ENCODE data around the gene EIF2D.
A peak's percentile ranks its signal among the peaks of the same experiment; 100 is the strongest.
"Not testable (repeated sequence)": the region's sequence is repeated elsewhere in the genome, so short reads cannot be mapped to it uniquely, and the experiment has no call there.

EIF2D gene

DNA sequence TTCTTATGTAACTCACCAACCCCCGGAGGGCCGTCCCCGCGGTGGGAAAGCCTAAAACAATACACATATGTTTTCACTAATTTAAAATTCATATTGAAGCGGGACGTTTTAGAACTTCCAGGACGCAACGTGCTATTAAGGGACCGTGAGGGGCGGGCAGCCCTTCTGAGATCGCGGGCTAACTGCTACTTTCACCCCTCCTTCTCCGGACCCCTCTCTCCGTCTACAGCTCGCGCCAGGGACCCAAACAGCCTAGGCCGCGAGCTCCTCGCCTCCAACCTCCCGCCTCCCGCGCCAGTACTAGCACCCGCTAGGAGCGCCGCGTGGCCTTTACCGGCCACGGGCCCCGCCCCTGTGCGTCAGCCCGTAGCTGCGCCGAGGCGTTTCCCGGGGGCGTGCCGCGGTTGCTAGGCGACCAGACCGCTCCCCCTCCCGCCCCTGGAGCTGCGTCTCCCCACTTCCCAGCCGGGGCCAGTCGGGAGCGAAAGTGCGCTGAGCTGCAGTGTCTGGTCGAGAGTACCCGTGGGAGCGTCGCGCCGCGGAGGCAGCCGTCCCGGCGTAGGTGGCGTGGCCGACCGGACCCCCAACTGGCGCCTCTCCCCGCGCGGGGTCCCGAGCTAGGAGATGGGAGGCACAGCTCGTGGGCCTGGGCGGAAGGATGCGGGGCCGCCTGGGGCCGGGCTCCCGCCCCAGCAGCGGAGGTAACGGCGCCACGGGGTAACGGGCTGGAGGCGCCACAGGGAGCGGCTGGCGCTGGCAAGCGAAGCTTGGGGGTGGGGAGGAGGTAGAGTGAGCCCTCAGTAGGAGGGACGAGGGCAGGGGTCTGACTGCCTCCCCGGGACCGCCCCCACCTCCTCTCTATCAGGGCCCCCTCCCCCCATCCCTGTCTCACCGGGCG is 23.1 kb upstream of the EIF2D start, which contains the start of gene DYRK3:
Gene DYRK3 (plus strand): TSS at position 457 of the 898 bp plus-strand sequence. CDS start 168 bp downstream, at position 625.
- DNase-seq (ENCODE audit: low spot score) (peak; percentile 88), FAIRE-seq (peak; percentile 21)

DNA sequence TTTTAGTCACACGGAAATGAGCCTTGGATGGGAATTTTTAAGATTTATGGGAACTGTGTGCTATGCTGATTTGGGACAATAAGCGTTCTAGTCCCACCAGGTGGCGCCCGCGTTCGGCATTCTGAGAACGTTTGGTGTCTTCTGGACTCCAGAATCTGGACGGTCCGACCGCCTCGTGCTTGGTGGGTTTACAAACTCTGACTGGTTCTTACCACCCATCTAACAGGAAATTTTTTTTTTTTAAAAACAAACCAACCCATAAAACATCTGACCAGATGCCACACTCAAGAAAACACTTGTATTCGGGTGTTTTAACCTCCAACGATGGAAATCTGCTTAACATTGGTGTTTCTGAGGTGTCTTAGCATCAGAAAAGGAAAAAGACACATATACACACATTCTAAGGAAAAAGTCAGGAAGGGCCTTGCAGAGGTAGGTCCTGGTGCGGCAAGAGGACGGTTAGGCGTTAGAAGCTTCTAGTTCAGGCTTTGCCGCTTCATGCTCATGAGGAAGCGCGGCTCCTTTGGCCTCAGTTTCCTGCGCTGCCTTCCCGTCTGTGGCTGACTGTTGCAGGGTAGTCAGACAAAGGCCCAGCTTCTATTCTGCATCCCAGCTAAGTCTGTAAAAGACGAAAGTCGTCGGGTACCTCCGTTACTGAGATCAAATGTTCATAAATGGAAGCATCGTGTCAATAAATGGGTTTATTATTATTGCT is 22.3 kb upstream of the EIF2D start:
- FAIRE-seq = peak; percentile 74
- peak; percentile 70 for DNase-seq (ENCODE audit: low spot score)

DNA sequence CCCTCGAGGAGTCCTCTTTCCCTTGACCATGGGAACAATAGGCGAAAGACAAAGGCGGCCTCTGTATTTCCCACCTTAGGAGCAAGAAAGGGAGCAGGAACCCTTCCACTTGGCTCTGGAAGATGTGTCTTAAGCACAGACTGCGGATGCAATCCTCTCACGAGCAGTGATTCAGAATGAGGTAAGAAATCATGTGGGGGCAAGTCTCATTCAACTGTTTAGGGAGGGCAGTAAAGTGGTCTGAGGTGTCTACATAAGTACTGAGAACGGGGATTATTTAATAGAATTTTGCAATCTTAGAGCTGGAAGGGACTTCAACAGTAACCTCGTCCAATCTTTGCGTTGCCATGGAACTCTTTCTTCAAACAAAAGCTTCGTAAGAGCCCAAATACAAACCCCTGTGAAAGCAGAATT is 21.4 kb upstream of the EIF2D start:
- peak; percentile 77 for DNase-seq (ENCODE audit: low spot score)
- FAIRE-seq = peak; percentile 65

DNA sequence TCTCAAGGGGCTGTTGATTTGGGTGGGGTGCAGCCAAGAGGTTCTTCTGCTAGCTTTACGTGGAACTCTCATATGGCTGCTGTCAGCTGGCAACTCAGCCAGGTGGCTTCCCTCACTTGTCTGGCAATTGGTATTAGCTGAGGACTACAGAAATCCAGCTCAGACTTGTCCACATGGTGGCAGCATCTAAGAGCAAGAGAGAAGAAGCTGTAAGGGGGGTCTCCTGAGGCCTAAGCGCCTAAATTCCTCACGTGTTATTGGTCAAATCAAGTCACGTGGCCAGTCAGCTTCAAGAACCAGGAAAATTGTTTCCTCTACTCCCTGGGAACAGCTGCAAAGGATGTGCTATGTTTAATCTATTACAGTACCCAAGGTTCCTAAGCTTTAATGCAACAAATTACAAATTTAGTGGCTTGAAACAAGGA is 18.8 kb upstream of the EIF2D start:
- FAIRE-seq = no peak
- DNase-seq (ENCODE audit: low spot score) = peak; percentile 58

DNA sequence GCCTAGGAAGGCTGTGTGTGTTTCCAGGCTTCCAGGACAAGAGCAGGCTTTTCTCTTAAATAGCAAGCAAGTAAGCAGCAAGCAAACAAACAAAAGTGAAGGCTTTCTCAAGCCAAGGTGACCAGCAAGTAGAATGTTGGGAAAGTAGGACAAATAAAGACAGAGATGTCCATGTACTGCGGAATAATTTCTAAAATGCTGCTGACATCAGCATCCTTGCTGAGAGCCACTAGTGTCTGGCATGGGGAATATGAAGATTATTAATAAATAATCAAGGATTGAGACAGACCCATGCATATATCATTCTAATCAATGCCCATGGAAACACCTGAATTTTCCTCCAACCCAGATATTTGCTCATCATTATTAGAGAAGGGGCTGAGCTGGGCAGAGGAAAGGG is 16.7 kb upstream of the EIF2D start:
- FAIRE-seq (no peak), DNase-seq (ENCODE audit: low spot score) (no peak)

DNA sequence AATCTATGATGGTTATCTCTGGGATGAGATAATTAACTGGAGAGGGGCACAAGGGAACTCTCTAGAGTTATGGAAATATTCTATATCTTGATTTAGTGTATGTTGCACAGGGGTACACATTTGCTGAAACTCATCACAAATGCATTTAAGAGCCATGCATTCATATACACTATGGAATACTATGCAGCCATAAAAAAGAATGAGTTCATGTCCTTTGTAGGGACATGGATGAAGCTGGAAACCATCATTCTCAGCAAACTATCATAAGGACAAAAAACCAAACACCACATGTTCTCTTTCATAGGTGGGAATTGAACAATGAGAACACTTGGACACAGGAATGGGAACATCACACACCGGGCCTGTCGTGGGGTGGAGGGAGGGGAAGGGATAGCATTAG is 14.1 kb upstream of the EIF2D start:
- not testable (repeated sequence) for FAIRE-seq; DNase-seq (ENCODE audit: low spot score)

DNA sequence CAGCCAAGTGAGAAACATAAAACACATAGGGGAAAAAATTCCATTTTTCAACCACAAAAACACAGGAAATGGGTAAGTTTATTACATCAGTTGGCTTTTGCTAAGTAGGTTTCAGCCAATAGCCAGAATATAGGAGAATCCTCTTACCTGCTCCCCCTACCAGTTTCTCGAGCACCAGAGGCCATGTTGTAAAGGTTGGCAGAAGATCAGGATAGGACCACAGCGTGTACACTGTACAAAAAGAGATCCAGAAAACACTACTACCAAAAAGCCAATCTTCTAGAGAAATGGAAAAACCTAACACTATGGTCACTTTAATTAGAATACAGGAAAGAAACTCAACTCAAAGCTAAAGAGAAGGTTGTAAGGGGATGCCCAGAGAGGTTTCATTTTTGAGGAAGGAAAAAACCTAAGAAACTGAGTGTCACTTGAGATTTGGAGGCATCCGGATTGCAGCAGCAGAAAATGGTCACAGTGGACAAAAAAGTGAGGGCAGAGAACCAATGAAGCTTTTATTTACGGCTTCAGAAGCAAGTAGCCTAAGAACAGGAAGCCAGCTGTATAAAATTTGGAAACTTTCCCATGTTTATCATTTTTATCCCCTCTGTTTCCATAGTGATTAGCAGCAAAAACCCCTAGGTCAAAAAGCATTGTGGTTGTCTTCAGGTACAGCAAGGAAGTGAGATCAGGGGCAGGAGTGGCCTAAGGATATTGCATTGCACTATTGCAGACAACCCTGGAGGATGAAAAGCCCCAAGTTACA is 2.9 kb downstream of the EIF2D start:
- DNase-seq (ENCODE audit: low spot score) = no peak
- no peak for FAIRE-seq

DNA sequence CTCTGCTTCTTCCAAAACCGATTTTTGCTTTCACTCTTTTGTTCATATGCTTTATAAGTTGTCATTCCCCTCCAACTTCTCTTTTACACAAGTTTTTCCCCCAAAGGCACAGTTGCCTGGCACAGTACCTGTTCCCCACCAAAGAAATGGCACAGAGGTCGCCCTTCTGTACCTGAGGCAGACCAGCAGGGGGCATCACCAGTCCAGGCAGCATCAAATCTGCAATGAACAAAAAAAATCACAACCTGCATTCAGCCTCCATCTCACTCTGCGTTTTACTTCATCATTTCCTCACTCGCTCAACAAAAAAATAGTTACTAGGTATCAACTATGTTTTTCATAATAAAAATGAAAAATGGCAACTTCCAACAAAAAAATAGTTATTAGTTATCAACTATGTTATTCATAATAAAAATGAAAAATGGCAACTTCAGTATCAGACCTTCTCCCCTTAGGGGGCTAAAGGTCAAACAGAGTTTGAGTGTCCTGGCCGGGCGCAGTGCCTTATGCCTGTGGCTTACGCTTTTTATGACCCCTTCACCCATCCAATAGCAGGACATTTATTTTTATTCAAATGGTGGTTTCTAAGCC is 4.1 kb downstream of the EIF2D start:
- DNase-seq (ENCODE audit: low spot score) (peak; percentile 31), FAIRE-seq (no peak)

DNA sequence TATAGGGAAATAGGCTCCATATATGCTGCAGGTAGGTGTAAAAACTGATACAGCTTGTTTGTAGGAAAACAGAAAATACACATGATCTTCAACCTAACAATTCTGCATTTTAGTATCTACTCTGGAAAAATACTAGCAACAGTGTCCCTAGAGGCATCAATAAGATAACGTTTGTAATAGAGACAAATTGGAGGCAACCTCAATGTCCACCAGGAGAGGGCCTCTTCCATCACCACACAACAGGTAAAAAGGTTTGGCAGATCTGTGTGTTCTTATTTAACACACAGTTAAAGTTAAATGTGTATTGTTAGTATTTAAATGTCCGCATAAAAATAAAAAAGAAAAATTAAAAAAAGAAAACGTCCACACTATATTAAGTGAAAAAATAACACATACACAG is 5.4 kb downstream of the EIF2D start:
- DNase-seq (ENCODE audit: low spot score) = peak; percentile 32
- peak; percentile 59 for FAIRE-seq

DNA sequence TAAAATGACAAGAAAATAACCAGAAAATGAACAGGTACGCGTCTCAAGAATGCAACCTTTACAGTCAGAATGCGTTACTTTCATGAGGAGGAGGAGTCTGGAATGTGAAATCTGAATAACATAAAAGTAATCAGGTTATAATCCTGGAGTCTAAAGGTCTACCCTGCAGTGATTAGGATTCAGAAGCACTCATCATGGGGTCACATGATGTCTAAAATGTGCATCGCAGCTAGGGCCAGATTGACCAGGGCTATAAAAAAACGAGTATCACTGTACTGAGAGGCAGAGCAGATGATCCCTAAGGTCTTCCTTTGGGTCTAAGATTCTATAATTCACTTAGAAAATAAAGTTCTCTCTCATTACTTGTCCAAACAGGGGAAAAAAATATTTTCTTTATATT is 7.4 kb downstream of the EIF2D start:
- no peak for FAIRE-seq
- DNase-seq (ENCODE audit: low spot score) = no peak

DNA sequence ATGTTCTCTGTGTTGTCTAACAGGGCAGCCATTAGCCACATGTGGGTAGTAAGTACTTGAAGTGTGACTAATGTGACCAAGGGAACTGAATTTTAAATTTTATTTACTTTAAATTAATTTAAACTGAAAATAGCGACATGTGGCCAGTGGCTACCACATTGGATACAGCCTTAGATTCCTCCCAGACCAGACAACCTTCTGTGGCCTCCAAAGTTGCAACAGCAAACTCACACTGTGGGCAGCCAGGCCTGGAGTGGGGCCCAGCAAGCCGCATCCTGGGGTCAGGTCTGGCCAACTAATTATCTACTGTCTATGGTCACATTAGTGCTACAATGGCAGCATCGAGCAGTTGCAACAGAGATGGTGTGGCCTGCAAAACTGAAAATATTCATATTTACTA is 11.7 kb downstream of the EIF2D start:
- FAIRE-seq (no peak), DNase-seq (ENCODE audit: low spot score) (no peak)

DNA sequence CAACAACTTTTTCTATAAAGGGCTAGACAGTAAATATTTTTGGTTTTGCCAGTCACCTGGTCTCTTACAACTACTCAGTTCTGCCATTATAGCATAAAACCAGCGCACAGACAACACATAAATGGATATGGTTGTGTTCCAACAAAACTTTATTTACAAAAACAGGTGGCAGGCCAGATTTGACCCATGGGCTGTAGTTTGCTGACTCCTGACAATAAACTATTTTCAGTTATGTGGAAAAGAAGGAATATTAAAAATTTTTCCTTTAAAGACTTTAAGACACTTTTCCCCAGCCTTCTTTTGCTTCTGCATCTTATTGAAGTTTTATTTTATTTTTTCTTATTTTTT is 16.0 kb downstream of the EIF2D start:
- no peak for DNase-seq (ENCODE audit: low spot score)
- no peak for FAIRE-seq

DNA sequence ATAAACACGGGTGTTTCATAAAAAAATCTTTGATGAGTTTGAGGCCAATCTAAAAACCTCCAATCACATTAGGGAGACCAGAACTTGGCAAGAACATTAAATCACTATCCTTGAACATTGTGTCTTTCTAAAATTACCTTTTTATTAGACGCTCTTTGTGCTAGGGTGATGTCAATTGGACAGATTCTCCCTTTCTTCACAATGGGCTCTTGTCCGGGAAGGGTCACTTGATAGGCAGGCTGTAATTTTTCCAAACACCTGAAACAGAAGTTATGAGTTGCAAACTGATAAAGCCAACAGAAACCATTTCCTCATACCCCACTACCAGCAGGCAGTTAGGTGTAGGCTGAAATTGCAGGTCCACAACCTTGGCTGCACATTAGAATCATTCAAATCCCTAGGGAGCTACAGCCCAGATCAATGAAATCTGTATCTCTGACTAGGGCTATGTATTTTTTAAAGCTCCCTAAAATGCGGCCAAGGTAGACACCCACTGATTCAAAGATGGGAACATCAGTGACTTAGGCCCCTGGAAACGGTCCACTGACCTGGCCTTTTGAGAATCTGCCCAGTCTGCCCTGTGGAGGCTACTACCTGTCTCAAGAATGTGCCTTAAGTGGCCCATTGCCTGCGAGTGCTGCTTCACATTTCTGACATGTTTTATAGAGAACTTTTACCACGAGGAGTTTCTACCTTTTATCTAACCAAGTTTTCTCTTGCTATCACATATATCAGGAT is 16.5 kb downstream of the EIF2D start:
- FAIRE-seq (no peak), DNase-seq (ENCODE audit: low spot score) (no peak)

DNA sequence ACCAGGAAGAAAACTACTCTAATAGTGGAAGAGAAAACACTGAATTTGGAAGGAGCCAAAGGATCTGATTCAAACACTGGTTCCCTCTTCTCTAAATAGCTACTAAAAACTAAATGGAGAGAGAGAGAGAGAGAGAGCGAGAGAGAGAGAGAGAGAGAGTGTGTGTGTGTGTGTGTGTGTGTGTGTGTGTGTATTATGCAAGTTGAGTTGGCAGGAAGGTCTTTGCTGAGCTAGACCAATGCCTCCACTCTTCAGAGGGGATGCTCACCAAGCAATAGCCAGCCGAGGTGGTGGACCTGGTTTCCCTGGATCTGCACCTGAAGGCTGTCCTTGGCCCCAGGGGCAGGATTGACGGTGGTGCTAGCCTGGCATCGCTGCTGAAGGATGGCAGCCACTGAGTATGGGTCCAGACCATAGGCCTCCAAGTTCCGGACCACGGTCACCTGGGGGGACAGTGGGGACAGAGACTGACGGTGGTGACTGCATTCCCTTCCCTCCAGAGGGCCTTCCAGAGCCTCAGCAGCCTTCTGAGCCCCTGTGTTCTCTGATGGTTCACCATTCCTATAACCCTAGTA is 18.8 kb downstream of the EIF2D start:
- FAIRE-seq (no peak), DNase-seq (ENCODE audit: low spot score) (no peak)

DNA sequence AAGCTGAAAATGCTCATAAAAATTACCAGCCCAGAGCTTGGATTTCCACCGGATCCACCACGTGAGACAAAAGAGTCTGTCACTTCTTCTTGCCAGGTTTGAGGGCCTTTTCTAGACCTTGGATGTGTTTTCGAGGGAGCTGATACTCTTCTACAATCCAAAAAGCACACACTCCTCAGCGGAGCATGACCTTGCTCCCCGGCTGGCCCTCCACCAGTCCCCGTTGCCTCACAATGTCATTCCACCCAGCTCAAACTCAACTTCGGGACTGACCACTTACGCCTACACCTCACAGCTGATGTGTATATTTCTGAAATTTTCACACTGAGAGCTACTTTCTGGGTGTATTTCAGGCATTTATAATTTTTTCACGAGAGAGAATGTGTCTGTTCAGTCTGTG is 20.6 kb downstream of the EIF2D start:
- no peak for FAIRE-seq

DNA sequence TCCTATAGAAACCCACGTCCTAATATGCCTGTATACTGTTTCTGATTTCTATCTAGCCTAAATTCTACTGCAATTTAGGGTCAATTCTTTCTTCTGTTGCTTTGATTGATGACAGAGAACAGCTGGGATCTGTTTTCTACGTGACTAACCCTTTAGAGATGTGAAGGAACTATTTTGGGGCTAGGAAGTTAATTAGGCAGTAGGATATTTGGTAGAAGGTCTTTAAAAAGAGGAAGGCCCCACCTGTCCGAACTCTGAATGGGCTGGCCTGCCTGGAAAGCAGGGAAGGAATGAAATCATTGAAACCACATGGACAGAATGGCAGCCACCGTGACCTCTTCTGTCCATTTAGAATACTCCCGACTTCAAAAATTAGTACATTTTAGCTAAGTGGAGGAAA is 21.0 kb downstream of the EIF2D start:
- FAIRE-seq = no peak
- no peak for DNase-seq (ENCODE audit: low spot score)

More for the DNA sequence above, 20.6 kb downstream of the EIF2D start:
- no peak for DNase-seq (ENCODE audit: low spot score)

DNA sequence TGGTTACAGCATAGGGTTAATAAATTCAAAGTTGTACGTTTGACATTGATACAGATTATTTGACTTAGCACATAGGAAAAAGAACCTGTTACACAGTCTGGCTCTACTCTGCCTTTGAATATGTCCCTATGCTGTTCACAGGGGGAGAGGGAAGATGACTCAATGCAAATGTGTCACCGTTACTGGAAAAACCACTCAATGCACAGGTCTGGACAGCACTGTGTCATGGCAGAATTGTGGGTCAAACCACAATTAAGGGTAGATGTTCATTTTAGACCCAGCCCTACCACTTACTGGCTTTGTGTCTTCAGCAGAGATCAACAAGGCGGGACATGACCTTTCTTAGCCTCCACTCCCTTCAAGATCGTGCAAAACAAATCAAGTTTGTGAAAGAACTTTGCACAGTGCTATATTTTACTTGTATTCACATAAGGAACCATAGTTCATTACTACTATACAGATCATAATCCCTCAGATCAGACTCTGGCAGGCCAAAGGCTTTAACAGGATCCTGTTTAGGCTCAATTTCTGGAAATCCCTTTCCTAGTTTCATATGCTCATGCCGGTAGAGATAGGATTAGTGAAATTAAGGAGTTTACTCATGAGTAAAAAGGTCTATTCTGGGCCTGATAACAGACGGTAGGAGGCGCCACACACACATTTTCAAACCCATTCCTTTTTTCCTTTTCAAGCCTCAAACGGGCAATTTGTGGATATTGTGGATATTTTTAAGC is 22.1 kb downstream of the EIF2D start:
- FAIRE-seq (peak; percentile 93), DNase-seq (ENCODE audit: low spot score) (peak; percentile 85)

DNA sequence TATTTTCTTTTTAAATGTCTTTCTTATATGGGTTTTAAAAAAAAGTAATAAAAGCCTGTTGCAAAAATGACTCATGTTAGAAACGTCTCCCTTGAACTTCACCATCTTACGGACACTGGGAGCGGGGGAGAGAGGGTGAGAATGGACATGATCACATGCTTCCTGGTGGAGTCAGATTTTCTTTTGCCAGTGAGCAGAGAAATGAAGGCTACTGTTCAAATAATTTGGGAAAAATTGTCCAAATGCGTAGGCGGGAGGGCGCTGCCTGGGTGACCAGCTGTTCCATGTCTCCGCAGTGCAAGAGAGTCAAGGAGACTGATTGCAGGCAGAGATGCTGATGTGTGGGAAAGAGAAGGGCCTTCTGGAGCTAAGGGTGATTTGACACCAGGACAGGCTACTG is 23.1 kb downstream of the EIF2D start:
- FAIRE-seq (peak; percentile 85), DNase-seq (ENCODE audit: low spot score) (peak; percentile 80)

DNA sequence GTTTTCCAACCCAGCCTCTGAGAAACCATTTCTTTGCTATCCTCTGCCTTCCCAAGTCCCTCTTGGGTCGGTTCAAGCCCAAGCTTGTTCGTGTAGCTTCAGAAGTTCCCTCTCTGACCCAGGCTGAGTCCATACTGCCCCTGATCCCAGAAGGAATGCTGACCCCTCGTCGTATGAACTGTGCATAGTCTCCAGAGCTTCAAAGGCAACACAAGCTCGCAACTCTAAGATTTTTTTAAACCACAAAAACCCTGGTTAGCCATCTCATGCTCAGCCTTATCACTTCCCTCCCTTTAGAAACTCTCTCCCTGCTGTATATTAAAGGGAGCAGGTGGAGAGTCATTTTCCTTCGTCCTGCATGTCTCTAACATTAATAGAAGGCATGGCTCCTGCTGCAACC is 23.8 kb downstream of the EIF2D start:
- DNase-seq (ENCODE audit: low spot score) (no peak), FAIRE-seq (no peak)

DNA sequence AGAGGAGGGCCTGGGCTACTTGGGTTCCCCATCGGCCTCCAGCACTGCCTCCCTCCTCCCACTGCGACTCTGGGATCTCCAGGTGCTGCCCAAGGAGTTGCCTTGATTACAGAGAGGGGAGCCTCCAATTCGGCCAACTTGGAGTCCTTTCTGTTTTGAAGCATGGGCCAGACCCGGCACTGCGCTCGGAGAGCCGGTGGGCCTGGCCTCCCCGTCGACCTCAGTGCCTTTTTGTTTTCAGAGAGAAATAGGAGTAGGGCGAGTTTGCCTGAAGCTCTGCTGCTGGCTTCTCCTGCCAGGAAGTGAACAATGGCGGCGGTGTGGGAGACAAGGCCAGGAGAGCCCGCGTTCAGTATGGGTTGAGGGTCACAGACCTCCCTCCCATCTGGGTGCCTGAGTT is 24.4 kb downstream of the EIF2D start:
- DNase-seq (ENCODE audit: low spot score) = no peak
- FAIRE-seq = no peak

Data from RCC 7860 (cell line).